ENCODE measurements around the gene ATG7.
"Not testable (repeated sequence)": the region's sequence is repeated elsewhere in the genome, so short reads cannot be mapped to it uniquely, and the experiment has no call there.

ATG7 gene

DNA sequence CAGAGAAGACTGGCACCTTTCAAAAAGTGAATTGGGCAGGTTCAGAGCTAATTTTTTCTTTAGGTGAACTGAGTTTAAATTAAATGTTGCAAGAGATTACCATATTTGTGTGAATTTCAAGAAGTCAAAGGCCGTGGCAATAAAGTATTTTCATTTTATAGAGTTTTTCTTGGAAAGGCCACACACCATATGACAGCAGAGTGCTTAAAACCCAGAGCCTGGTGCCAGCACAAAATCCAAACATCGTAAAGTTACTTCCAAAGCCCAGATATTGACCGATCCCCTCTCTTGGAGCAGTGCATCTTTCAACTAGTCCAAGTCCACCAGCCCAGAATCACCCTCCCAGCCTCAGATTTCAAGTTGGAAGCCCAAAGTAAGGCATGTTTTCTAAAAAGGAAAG lies 207.0 kb downstream of the ATG7 start:
- TF ChIP-seq, protein P1, sequence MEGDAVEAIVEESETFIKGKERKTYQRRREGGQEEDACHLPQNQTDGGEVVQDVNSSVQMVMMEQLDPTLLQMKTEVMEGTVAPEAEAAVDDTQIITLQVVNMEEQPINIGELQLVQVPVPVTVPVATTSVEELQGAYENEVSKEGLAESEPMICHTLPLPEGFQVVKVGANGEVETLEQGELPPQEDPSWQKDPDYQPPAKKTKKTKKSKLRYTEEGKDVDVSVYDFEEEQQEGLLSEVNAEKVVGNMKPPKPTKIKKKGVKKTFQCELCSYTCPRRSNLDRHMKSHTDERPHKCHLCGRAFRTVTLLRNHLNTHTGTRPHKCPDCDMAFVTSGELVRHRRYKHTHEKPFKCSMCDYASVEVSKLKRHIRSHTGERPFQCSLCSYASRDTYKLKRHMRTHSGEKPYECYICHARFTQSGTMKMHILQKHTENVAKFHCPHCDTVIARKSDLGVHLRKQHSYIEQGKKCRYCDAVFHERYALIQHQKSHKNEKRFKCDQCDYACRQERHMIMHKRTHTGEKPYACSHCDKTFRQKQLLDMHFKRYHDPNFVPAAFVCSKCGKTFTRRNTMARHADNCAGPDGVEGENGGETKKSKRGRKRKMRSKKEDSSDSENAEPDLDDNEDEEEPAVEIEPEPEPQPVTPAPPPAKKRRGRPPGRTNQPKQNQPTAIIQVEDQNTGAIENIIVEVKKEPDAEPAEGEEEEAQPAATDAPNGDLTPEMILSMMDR (IDR thresholded peaks at IDR 0.05; ENCODE audit: insufficient read depth, low read depth, low read length, missing control alignments): no peak
- H3K4me3 ChIP-seq (ENCODE audit: low read depth, low read length): no peak overlapping the region
- DNase-seq (ENCODE audit: low read depth): no peak

GRCh38 chr3:11480663-11481298 lies 208.6 kb downstream of the ATG7 start:
- TF ChIP-seq, protein P1 (IDR thresholded peaks at IDR 0.05; ENCODE audit: insufficient read depth, low read depth, low read length, missing control alignments): no peak
- DNase-seq (ENCODE audit: low read depth): no peak
- no peak overlapping the region for H3K4me3 ChIP-seq (ENCODE audit: low read depth, low read length)

DNA sequence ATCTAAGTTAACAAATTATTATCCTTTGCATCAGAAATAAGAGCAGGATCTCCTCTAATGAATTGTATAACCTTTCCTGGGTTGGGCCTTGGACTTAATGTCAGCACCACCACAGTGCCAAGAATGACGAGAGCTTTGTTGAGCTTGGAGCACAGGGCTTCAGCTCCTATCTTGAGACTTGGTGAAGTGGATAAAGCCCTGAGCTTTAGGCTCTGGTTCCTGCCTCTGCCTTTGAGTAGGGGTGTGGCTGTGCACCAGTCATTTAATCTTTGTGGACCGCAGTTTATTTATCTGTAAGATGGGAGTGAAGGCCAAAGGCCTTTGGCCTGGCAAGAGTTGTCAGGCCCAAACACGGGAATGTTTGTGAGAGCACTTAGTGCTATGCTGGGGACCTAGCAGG lies 209.4 kb downstream of the ATG7 start:
- TF ChIP-seq, protein P1 (IDR thresholded peaks at IDR 0.05; ENCODE audit: insufficient read depth, low read depth, low read length, missing control alignments): no peak
- no peak overlapping the region for H3K4me3 ChIP-seq (ENCODE audit: low read depth, low read length)
- DNase-seq (ENCODE audit: low read depth): no peak

DNA sequence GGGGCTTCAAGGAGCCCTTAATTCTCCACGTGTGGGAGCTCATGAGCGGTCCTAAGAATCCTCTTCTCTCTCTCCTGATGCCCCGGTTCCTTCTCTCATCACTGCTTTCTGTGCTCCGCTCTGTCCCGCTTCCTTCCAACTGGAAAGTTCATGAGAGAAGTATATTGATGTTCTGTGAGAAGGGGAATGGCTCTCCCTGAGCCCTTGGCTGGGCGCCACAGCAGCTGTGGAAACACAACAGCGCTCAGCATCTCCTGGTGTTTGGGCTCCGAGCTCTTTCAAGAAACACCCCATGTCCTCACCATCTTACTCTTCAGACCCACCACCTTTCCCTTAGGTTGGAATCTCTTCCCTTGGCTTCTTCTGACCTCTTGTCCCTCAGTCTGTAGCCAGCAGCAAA lies 209.8 kb downstream of the ATG7 start:
- TF ChIP-seq, protein P1 (IDR thresholded peaks at IDR 0.05; ENCODE audit: insufficient read depth, low read depth, low read length, missing control alignments): no peak
- no peak for DNase-seq (ENCODE audit: low read depth)
- no peak overlapping the region for H3K4me3 ChIP-seq (ENCODE audit: low read depth, low read length)

GRCh38 chr3:11488356-11488755 lies 216.2 kb downstream of the ATG7 start:
- H3K4me3 ChIP-seq (ENCODE audit: low read depth, low read length): not testable (repeated sequence)

DNA sequence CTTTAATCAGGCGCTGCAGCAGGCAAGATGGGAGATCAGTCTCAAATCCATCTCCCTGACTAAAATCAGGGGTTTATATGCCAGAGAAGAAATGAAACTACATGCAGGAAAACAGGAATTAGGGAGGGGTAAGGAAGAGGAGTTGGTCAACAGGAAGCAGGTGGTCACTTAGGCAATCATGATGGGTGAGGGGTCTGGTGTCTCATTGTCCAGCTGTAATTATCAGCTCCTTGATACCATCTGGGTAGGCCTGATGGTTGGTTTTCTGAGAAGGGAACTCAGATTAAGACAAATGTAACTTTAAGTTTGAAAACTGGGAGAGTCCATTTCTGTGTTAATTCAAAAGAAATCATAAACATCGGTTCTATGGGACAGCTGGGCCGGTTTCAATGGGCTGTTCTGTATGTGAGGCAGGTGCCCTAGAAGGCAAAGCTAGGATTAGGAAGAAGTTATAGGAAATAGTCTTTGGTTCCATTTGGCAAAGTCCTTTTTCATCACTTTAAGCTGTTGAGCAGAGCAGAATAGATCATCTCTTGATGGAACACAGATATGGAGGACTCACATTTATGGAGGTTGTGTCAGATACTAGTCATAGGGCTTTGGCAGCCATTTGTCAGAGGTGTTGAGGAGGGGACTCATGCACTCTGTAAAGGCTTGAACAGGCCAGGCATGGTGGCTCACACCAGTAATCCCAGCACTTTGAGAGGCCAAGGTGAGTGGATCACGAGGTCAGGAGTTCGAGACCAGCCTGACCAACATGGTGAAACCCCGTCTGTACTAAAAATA lies 222.1 kb downstream of the ATG7 start:
- DNase-seq (ENCODE audit: low read depth): no peak
- TF ChIP-seq, protein P1 (IDR thresholded peaks at IDR 0.05; ENCODE audit: insufficient read depth, low read depth, low read length, missing control alignments): no peak
- no peak overlapping the region for H3K4me3 ChIP-seq (ENCODE audit: low read depth, low read length)

More at GRCh38 chr3:11488356-11488755, 216.2 kb downstream of the ATG7 start:
- DNase-seq (ENCODE audit: low read depth): not testable (repeated sequence)

- DNase-seq (ENCODE audit: low read depth): no peak
- TF ChIP-seq, protein P1 (IDR thresholded peaks at IDR 0.05; ENCODE audit: insufficient read depth, low read depth, low read length, missing control alignments): no peak
Observed at GRCh38 chr3:11495948-11496557, 223.9 kb downstream of the ATG7 start.

More at GRCh38 chr3:11495948-11496557, 223.9 kb downstream of the ATG7 start:
- no peak overlapping the region for H3K4me3 ChIP-seq (ENCODE audit: low read depth, low read length)
